Pancreas (tissue), 10 donors: ENCODE measurements around the gene LMX1B. TPM values are rescaled to one million over a fixed set of nuclear protein-coding genes. Genes with fewer than 3 reads are reported as not detected.

Experiments used
- ATAC-seq, 4 donors: fragments of 200-7000 bp; cut with Tn5 transposase; one replicate each; pipeline versions ENCODE4 v1.8.0 to v1.9.1; 2020; ENCODE audit warnings: mild to moderate bottlenecking in 4 of 4, moderate library complexity in 4 of 4
- DNase-seq, 6 donors: peaks; one replicate each; pipeline ENCODE4 v3.0.0-alpha.2; 2020
- FAIRE-seq: peaks from 2 replicates; lab custom pipeline; 2012; peaks lifted over from hg19 to GRCh38; lab: Jason Lieb, UNC
- H3K27ac ChIP-seq, 4 donors: fragments of 200-600 bp; sonication (generic); 1 replicate in 3 of 4; 2 replicates in 1 of 4; pipeline versions ENCODE4 v1.5.0 to v1.8.0; 2020
- H3K27me3 ChIP-seq, 4 donors: fragments of 200-600 bp; one replicate each; pipeline ENCODE4 v1.8.0; 2021
- H3K36me3 ChIP-seq, 3 donors: fragments of 200-600 bp; sonication (generic) in 1 of 3; one replicate each; pipeline versions ENCODE4 v1.5.0 to v1.8.0; 2020 to 2021
- H3K4me1 ChIP-seq, 3 donors: fragments of 200-600 bp; one replicate each; pipeline ENCODE4 v1.8.0; 2021
- H3K4me3 ChIP-seq, 4 donors: fragments of 200-600 bp; sonication (generic) in 2 of 4; one replicate each; pipeline versions ENCODE4 v1.5.0 to v1.8.0; 2020 to 2021
- H3K9me3 ChIP-seq, 4 donors: fragments of 200-600 bp; one replicate each; pipeline ENCODE4 v1.8.0; 2021
- whole genome bisulfite sequencing, 2 donors: extraction: QIAGEN DNeasy Blood & Tissue Kit; methylation state at CpG; one replicate each; pipeline ENCODE4 v1.1.7; 2013; 5-methylcytosine and 5-hydroxymethylcytosine counted together
- intact Hi-C, 3 donors: fragments of 100-400 bp; cut with DNase I; formaldehyde crosslinking; loops; one replicate each; pipeline versions ENCODE4 v1.11.1 to v1.14.2; 2022
- polyA plus RNA-seq, 2 donors: library from polyadenylated mRNA; stranded (reverse); fragments of 200-250 nt; gene quantifications; one replicate each; pipeline ENCODE4 v1.2.3, GENCODE V29; 2013
- total RNA-seq, 6 donors: library from RNA; stranded (reverse); fragmentation: NEBNext Ultra II Directional in 4 of 6; extraction: Animal tissue kit (Norgen Biotek cat#: 25700) in 4 of 6; gene quantifications; one replicate each; pipeline versions ENCODE4 v1.2.1 to v1.2.4, GENCODE V29; 2021 to 2023
- TF ChIP-seq, protein P1 (sequence below), 4 donors: fragments of 200-600 bp; sonication (generic) in 3 of 4; IDR thresholded peaks; one replicate each; pipeline versions ENCODE4 v1.5.0 to v1.8.0; 2021; ENCODE audit warnings: antibody characterized with exemption in 4 of 4
- donor health status: healthy with polysubstance abuse.
- donor health status: DM: no; HTN: no; CAD: no; lungs with moderate emphysema.
- donor health status: DM: no; HTN: no; CAD: no.
- donor health status: control.
- donor health status: control.
- donor health status: Bipolar disorder and iron deficiency.
- donor health status: DM: yes; HTN: yes; CAD: no.
- donor health status: DM: no; HTN: no; CAD: no.
- donor health status: DM: no; HTN: no; CAD: no.
- donor health status: DM: yes; HTN: yes; CAD: no.

Gene LMX1B
- total and polyA plus RNA-seq, 8 donors: 0.05 to 1.2 (median 0.46) TPM

DNA sequence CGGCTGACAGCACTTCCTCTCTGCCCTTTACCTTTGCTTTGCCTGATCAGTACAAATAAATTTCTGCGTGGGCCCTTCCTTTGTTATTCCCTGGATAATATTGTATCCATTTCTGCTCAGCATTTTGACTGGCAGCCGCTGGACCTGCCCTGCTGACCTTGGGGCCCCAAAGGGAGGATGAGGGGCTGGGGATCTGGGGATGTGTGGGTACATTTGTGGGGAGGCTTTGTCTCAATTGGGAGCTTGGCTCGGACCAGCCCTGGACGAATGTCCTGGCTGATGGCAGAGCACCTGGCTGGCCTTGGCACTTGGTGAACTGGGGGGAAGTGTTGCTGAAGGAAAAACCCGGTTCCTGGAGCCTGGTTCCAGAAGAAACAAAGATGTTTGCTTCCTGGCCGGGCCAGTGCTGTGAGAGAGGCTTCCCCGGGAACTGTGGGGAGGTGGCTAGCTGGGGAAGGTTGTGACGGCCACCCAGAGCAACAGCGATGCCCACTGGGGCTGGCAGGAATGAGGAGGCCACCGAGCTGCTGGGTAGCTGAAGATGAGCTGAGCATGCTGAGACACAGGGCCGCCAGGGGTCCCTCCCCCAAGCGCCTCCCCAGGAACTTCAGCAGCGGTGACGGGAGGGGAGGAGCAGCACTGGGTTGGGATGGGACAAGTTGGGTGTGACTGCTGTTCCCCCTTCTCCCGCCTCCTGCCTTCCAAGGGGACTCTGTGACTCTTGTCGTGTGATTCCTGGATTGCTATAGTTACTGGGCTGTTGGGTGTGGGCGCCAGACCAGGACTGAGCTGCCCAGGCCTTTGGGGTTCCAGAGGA is 8.4 kb downstream of the LMX1B start:
- TF ChIP-seq, protein P1, sequence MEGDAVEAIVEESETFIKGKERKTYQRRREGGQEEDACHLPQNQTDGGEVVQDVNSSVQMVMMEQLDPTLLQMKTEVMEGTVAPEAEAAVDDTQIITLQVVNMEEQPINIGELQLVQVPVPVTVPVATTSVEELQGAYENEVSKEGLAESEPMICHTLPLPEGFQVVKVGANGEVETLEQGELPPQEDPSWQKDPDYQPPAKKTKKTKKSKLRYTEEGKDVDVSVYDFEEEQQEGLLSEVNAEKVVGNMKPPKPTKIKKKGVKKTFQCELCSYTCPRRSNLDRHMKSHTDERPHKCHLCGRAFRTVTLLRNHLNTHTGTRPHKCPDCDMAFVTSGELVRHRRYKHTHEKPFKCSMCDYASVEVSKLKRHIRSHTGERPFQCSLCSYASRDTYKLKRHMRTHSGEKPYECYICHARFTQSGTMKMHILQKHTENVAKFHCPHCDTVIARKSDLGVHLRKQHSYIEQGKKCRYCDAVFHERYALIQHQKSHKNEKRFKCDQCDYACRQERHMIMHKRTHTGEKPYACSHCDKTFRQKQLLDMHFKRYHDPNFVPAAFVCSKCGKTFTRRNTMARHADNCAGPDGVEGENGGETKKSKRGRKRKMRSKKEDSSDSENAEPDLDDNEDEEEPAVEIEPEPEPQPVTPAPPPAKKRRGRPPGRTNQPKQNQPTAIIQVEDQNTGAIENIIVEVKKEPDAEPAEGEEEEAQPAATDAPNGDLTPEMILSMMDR (IDR thresholded peaks at IDR 0.05): no peak
- ATAC-seq (no peak), FAIRE-seq (no peak), DNase-seq (peak in 2 of 6 donors; percentile 12 to 31)
- Histone ChIP-seq H3K4me3 (no peak overlapping the region), H3K4me1 (no peaks in the 10 kb centered on the region), H3K9me3 (no peaks in the 10 kb centered on the region), H3K36me3 (no peaks in the 10 kb centered on the region), H3K27me3 (peaks cover 0 to 30% (median 13%) of the 10 kb centered on the region in 4 donors), H3K27ac (no peak overlapping the region)
- WGBS, 2 donors: 51% methylated on average over 17 to 18 of the region's 18 CpGs
- intact Hi-C loops: no loop called here

DNA sequence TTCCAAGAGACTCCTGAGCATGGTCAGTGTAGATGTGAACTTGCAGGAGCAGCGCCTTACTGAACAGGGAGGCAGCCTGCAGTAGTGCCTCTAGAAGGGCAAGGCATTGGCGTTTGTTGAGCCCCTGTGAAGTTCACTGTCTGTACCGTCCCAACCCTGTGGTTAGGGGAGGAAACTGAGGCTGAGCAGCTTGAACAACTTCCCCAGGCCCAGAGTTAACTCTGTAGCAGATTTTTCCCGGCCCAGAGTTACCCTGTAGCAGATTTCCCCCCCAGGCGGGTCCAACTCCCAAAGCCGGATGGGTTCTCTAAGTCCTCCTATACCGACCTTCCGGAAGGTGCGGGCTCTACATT is 9.6 kb downstream of the LMX1B start:
- Histone ChIP-seq H3K27me3 (peaks cover 0 to 28% (median 13%) of the 10 kb centered on the region in 4 donors), H3K27ac (no peak overlapping the region), H3K4me1 (no peaks in the 10 kb centered on the region), H3K4me3 (no peak overlapping the region), H3K36me3 (no peaks in the 10 kb centered on the region), H3K9me3 (no peaks in the 10 kb centered on the region)
- ATAC-seq (no peak), DNase-seq (no peak), FAIRE-seq (no peak)
- intact Hi-C loops: no loop called here
- TF ChIP-seq, protein P1 (IDR thresholded peaks at IDR 0.05): no peak
- whole genome bisulfite sequencing, 2 donors: 56 to 64% methylated on average over 9 of the region's 9 CpGs

DNA sequence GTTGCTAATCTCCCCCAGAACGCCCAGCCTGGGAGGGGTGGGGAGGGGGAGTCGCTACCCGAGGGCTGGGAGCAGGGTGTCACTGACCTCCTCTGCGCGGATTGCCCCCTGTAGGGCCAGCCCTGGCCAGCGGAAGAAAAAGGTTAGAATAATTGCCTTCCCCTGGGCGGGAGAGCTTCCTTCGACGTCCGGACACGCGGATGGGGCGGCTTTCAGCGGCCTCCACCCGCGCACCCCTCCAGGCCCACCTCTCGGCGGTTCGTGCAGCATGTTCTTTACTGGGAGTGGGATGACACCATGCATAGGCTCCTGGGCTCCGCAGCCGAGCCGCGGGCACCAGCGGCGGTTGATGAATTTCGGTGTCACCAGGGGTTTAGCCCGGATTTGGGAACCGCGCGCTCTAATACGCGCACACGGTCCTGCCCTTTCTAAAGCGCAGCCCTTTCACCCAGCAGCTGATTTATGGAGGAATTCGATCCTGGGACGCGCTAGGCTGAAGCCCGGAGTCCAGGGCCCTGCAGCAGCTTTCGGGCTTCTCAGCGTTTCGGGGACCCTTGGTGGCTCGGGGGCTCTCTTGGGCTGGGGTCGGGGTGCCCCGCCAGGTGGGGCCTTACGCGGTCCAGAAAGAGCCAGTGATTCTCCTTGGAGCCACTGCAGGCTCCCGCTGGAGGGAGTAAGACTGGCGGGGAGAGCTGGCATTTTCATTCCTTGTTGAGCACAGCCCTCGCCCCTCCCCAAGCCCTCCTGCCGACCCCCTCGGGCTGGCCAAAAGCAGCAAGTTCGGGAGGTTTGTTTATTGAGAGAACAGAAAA is 10.1 kb downstream of the LMX1B start:
- Histone ChIP-seq H3K27ac (no peak overlapping the region), H3K4me3 (no peak overlapping the region), H3K36me3 (no peaks in the 10 kb centered on the region), H3K27me3 (peaks cover 0 to 27% (median 13%) of the 10 kb centered on the region in 4 donors), H3K9me3 (no peaks in the 10 kb centered on the region), H3K4me1 (no peaks in the 10 kb centered on the region)
- TF ChIP-seq, protein P1 (IDR thresholded peaks at IDR 0.05): no peak
- no peak for ATAC-seq
- FAIRE-seq: no peak
- intact Hi-C loops: no loop called here
- DNase-seq: peak in 1 of 6 donors; percentile 33
- WGBS, 2 donors: 15 to 16% methylated on average over 52 of the region's 52 CpGs

DNA sequence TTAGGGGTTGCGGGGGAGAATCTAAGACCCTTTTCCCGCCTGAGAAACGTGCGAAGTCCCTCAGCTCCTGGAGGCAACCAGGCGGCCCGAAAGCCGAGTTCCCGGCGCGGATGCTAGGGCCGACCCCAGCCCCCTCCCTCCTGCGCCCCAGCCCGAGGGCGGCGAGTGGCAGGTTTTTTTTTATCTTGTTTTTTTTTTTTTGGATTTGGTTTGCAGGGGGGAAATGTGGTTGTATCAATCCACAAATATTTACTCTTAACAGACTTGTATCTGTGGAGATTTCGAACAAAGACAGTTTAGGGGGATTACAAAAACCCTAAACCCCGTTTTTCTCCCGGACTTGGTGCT is 10.7 kb downstream of the LMX1B start:
- DNase-seq (no peak), ATAC-seq (no peak), FAIRE-seq (no peak)
- TF ChIP-seq, protein P1 (IDR thresholded peaks at IDR 0.05): no peak
- 10 to 13% methylated on average over 18 of the region's 18 CpGs for WGBS, 2 donors
- Histone ChIP-seq H3K4me3 (no peak overlapping the region), H3K4me1 (no peaks in the 10 kb centered on the region), H3K9me3 (no peaks in the 10 kb centered on the region), H3K36me3 (no peaks in the 10 kb centered on the region), H3K27me3 (peaks cover 0 to 27% (median 13%) of the 10 kb centered on the region in 4 donors), H3K27ac (no peak overlapping the region)
- intact Hi-C loops: no loop called here
